ENCODE results near the gene RBP3.

Gene RBP3

DNA sequence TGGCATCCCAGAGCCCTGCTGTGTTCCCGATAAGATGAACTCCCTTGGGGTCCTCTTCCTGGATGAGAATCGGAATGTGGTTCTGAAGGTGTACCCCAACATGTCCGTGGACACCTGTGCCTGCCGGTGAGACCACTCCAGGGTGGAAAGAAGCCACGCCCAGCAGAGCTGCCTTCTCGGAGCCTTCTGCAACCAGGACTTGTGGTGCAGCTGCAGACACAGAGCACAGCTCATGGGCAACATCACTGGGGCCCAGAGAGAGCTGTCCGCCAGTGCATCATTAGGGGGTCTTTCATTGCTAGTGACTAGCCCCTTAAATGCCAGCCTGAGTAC is 35.5 kb upstream of the RBP3 start:
- Histone ChIP-seq H3K4me1 (ENCODE audit: control insufficient read depth, low read length) (no peaks in the 10 kb centered on the region), H3K4me2 (ENCODE audit: low read length) (no peak overlapping the region), H3F3A (ENCODE audit: control insufficient read depth, insufficient read depth) (no peaks in the 10 kb centered on the region), H3K4me3 (ENCODE audit: low read length) (no peak overlapping the region), H3K79me2 (ENCODE audit: control insufficient read depth, low read length) (no peaks in the 10 kb centered on the region), H4K20me1 (ENCODE audit: control insufficient read depth, insufficient read depth, low read depth, low read length) (no peaks in the 10 kb centered on the region), H3K36me3 (ENCODE audit: control insufficient read depth, low read length) (no peaks in the 10 kb centered on the region), H3K27me3 (ENCODE audit: control insufficient read depth, low read length) (no peaks in the 10 kb centered on the region), H3K9me2 (replicated peaks; ENCODE audit: control insufficient read depth, low read length) (no peaks in the 10 kb centered on the region), H3K9me3 (ENCODE audit: control insufficient read depth, insufficient read depth, low read length) (no peaks in the 10 kb centered on the region), H3K27ac (ENCODE audit: low read depth, low read length) (no peak overlapping the region)
- TF ChIP-seq EZH2phosphoT487 (IDR thresholded peaks at IDR 0.05; ENCODE audit: borderline replicate concordance, low read length): no peak
- TF ChIP-seq, protein P1, sequence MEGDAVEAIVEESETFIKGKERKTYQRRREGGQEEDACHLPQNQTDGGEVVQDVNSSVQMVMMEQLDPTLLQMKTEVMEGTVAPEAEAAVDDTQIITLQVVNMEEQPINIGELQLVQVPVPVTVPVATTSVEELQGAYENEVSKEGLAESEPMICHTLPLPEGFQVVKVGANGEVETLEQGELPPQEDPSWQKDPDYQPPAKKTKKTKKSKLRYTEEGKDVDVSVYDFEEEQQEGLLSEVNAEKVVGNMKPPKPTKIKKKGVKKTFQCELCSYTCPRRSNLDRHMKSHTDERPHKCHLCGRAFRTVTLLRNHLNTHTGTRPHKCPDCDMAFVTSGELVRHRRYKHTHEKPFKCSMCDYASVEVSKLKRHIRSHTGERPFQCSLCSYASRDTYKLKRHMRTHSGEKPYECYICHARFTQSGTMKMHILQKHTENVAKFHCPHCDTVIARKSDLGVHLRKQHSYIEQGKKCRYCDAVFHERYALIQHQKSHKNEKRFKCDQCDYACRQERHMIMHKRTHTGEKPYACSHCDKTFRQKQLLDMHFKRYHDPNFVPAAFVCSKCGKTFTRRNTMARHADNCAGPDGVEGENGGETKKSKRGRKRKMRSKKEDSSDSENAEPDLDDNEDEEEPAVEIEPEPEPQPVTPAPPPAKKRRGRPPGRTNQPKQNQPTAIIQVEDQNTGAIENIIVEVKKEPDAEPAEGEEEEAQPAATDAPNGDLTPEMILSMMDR (IDR thresholded peaks at IDR 0.05; ENCODE audit: low read depth, low read length, poor library complexity, severe bottlenecking): no peak

DNA sequence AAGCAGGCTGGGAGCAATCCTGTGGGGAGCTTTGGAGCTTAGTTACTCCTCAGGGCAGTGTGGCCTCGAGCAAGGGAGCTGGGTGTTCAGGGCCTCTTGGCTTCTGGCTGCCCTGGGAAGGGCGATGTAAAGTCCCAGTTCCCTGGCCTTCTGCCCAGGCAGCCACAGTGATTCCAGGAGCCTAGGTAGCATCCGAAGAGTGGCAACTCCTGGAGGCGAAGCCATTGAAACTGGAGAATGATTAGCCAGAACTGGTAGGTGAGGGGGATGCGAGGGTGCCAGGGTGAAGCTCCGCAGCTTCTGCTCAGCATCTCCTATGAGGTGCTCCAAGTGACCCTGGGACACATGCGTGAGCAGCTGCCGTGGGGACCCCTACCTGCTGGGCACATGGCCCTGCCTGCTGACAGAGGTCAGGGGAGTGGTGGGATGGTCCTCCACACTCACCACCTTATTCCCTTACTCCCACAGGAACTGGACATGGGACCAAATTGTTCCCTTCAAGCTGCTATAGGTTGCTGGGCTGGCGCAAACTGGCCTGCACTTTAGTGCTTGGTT is 33.7 kb upstream of the RBP3 start:
- H4K20me1 ChIP-seq (ENCODE audit: control insufficient read depth, insufficient read depth, low read depth, low read length): no peaks in the 10 kb centered on the region
- TF ChIP-seq EZH2phosphoT487 (IDR thresholded peaks at IDR 0.05; ENCODE audit: borderline replicate concordance, low read length): no peak
- TF ChIP-seq, protein P1 (IDR thresholded peaks at IDR 0.05; ENCODE audit: low read depth, low read length, poor library complexity, severe bottlenecking): no peak
- H3K4me2 ChIP-seq (ENCODE audit: low read length): no peak overlapping the region
- no peaks in the 10 kb centered on the region for H3K4me1 ChIP-seq (ENCODE audit: control insufficient read depth, low read length)
- no peak overlapping the region for H3K4me3 ChIP-seq (ENCODE audit: low read length)
- no peak overlapping the region for H3K27ac ChIP-seq (ENCODE audit: low read depth, low read length)
- no peaks in the 10 kb centered on the region for H3K79me2 ChIP-seq (ENCODE audit: control insufficient read depth, low read length)
- no peaks in the 10 kb centered on the region for H3K9me3 ChIP-seq (ENCODE audit: control insufficient read depth, insufficient read depth, low read length)
- H3F3A ChIP-seq (ENCODE audit: control insufficient read depth, insufficient read depth): no peaks in the 10 kb centered on the region
- no peaks in the 10 kb centered on the region for H3K36me3 ChIP-seq (ENCODE audit: control insufficient read depth, low read length)
- no peaks in the 10 kb centered on the region for H3K27me3 ChIP-seq (ENCODE audit: control insufficient read depth, low read length)
- no peaks in the 10 kb centered on the region for H3K9me2 ChIP-seq (replicated peaks; ENCODE audit: control insufficient read depth, low read length)

DNA sequence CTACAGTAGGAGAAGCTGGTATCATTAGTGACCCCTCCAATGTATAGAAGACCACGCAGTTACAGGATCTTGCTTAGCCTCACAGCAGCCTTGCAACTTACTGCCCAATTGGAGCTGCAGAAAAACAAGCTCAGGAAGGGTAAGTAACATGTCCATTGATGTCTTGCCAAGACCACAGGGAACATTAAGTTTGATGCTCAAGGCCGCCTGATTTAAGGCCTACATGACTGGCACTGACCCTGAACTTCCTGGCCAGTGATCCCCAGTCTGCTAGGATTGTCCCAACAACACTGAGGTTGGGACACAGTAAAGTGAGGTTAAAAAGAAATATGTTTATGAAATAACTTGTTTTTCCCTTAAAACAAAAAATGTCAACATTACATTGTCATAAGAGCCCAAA is 32.7 kb upstream of the RBP3 start:
- H3K27me3 ChIP-seq (ENCODE audit: control insufficient read depth, low read length): no peaks in the 10 kb centered on the region
- H3K36me3 ChIP-seq (ENCODE audit: control insufficient read depth, low read length): no peaks in the 10 kb centered on the region
- no peaks in the 10 kb centered on the region for H3K79me2 ChIP-seq (ENCODE audit: control insufficient read depth, low read length)
- no peaks in the 10 kb centered on the region for H3K9me3 ChIP-seq (ENCODE audit: control insufficient read depth, insufficient read depth, low read length)
- no peaks in the 10 kb centered on the region for H3K4me1 ChIP-seq (ENCODE audit: control insufficient read depth, low read length)
- TF ChIP-seq, protein P1 (IDR thresholded peaks at IDR 0.05; ENCODE audit: low read depth, low read length, poor library complexity, severe bottlenecking): no peak
- TF ChIP-seq EZH2phosphoT487 (IDR thresholded peaks at IDR 0.05; ENCODE audit: borderline replicate concordance, low read length): no peak
- no peaks in the 10 kb centered on the region for H4K20me1 ChIP-seq (ENCODE audit: control insufficient read depth, insufficient read depth, low read depth, low read length)
- H3K27ac ChIP-seq (ENCODE audit: low read depth, low read length): no peak overlapping the region
- H3F3A ChIP-seq (ENCODE audit: control insufficient read depth, insufficient read depth): no peaks in the 10 kb centered on the region
- H3K4me3 ChIP-seq (ENCODE audit: low read length): no peak overlapping the region
- H3K9me2 ChIP-seq (replicated peaks; ENCODE audit: control insufficient read depth, low read length): no peaks in the 10 kb centered on the region
- no peak overlapping the region for H3K4me2 ChIP-seq (ENCODE audit: low read length)

All from DOHH2 (cell line).